Stimulated activated CD4-positive, alpha-beta T cell treated with anti-CD3 and anti-CD28 coated beads, Interleukin-1b, Interleukin-23, amount 100 ng/mL, for 4 hours (primary cell): ENCODE measurements around the gene TEX52.
"Not testable (repeated sequence)": the region's sequence is repeated elsewhere in the genome, so short reads cannot be mapped to it uniquely, and the experiment has no call there.

ENCODE experiments used
- DNase-seq, 2 donors: peaks; one replicate each; pipeline ENCODE4 v3.0.0-alpha.2; 2020; ENCODE audit warnings: low read depth in 2 of 2

The TEX52 gene

DNA sequence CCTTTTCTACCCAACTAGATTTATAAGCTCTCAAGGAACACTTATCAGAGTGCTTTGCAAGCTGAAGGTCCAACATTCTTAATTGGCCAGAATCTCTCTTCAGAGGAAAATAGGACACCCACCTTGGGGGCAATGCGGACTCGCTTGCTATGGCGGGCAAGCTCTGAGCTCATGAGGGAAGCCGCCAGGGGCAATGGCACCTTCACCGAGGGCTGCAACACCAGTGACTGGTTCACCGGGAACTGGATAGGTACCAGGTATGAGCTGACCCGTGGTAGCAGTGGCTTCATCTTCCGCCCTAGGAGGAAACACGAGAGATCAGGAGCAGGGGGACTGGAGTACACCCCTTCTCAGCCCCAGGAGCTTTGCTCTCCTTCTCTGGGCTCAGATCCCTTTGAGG lies 7.4 kb upstream of the TEX52 start:
- no peak for DNase-seq

DNA sequence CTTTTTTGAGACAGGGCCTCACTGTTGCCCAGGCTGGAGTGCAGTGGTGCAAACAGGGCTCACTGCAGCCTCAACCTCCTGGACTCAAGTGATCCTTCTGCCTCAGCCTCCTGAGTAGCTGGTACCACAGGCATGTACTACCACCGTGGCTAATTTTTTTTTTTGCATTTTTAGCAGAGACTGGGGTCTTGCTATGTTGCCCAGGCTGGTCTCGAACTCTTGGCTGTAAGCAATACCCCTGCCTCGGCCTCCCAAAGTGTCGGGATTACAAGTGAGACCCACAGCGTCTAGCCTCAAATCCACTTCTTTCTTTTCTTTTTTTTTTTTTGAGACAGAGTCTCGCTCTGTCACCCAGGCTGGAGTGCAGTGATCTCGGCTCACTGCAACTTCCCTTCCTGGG lies 6.6 kb upstream of the TEX52 start:
- DNase-seq, result not testable (repeated sequence)

DNA sequence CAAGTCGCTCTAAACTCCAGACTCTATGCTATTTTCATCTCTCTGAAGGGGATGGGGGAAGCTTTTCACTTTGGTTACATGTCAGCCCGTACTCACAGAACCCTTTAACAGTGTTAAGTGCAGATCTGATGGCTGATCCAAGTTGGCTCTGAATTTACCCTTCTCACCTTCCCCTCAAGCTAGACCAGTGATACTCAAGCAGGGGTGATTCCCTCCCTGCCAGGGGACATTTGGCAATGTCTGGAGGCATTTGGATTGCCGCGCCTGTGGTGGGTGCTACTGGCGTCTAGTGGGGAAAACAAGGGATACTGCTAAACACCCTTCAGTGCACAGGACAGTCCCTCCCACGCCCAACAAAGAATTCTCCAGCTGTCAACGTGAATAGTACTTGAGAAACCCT lies 6.0 kb upstream of the TEX52 start:
- no peak for DNase-seq

DNA sequence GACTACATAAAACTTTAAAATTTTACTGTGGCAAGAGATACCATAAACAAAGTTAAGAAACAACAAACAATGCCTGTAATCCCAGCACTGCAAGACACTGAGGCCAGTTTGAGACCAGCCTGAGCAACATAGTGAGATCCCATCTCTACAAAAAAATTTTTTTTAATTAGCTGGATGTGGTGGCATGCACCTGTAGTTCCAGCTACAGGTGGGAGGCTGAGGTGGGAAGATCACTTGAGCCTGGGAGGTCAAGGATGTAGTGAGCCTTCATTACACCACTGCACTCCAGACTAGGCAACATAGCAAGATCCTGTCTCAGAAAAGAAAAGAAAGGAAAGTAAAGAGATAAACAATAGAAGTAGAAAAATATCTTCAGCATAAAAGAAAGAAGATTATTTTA lies 3.3 kb upstream of the TEX52 start:
- DNase-seq, result no peak

DNA sequence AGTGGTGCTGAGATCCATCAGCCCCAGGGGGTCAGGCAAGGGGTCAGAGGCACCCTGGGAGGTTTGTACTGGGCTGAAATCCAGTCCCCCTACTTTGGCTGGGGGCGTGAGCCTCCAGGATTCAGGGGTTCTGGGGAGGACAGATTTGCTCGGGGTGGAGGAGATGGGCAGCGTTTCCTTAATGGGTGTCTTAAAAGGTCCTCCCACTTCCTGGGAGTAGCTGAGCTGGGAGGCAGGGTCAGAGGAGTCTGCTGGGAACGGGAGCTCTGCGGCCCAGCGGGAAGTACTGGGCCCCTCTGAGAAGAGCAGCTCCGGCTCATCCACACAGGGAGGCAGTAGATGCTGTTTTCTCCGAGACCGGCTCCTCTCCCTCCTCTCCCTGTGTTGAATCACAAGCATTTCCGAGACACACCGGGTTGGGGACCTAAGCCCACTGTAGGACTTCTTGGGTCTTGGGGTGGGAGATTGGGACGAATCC lies 2.1 kb upstream of the TEX52 start:
- no peak for DNase-seq

DNA sequence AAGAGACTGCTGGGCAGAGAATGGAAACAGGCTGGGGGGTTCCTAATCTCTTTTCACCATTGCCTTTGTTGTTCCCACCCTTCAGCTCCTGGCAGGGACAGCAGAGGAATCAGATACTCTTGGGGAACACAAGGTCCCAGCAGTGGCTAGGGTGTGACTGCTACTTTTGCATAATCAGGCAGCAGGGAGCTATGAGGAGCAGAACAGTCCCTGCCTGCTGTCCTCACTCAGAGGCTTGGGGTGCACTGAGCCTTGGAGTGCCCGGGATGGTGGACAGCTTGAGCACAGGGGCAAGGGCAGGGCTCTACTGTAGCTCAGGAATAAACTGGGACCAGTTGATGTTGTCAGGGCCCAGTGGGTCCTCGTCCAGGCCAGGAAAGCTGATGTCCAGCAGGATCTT lies 1.5 kb upstream of the TEX52 start:
- DNase-seq, result no peak

- DNase-seq, result no peak
These were observed 737 bp upstream of the TEX52 start for GRCh38 chr12:2857576-2857975.

DNA sequence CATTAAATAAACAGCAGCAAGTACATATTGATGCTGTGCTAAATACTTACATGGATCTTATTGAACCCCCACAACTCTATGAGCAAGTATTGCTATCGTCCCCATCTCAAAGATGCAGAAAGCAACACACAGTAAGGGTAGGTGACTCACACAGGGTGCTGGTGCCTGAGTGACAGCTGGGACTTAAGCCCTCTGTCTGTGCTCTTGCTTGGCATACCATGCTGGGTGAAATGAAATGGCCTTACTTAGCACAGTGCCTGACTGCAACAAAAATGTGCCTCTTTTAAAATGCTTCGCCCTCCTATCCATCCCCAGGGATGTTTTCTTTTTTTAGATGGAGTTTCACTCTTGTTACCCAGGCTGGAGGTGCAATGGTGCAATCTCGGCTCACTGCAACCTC lies 788 bp downstream of the TEX52 start:
- DNase-seq, result no peak

DNA sequence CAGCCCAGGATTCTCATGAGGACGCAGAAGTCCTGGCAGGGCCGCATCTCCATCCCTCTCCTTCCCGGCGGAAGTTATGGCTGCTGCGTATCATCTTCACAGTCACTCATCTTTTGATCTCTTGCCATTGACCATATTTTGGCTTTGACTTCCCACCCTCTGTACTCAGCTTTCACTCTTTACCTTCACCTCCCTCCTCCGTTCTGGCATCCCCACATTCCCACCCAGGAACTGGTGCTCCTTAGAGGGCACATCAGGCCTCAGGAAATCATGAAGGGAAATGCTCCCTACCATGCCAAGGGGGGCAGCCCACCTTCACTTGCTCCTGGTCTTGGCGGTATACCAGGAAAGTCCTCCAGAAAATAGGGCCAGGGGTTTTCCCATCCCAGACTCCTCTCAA lies 1.3 kb downstream of the TEX52 start:
- DNase-seq, result no peak

- no peak for DNase-seq
These were observed 2.0 kb downstream of the TEX52 start for GRCh38 chr12:2854669-2855453.

DNA sequence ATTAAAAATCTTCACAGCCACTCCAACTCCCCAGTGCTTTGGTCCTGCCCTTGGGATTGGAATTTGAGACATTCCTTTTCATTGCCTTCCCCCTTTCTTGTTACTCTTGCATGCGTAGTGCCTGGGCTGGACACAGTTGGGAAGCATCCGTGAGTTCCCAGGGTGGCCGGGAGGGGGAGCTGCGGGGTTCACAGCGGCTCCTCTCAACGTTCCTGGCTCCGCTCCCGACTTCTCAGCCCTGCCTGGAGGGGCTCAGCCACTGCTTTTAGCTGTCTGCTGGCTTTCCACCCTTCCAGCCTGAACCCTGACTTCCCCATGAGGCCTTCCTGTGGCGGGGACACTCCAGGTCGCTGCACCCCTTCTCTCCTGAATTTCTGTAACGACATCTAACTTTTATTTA lies 3.2 kb downstream of the TEX52 start:
- DNase-seq, result peak; percentile 23 to 45

DNA sequence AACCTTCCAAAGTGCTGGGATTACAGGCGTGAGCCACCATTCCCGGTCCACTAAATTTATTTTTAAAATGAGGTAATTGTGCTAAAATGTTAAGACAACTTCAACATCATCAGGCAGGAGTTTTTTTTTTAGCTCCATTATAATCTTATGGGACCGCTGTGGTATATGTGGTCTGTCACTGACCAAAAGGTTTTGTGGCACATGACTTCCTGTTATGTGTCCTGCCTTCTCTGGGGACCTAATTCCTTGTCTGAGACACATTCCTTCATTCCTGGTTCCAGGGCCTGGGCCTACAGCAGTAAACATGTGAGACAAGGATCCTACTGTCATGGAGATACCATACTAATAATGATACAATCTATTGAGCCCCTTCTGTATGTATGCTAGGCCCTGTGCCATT lies 4.9 kb downstream of the TEX52 start:
- no peak for DNase-seq

DNA sequence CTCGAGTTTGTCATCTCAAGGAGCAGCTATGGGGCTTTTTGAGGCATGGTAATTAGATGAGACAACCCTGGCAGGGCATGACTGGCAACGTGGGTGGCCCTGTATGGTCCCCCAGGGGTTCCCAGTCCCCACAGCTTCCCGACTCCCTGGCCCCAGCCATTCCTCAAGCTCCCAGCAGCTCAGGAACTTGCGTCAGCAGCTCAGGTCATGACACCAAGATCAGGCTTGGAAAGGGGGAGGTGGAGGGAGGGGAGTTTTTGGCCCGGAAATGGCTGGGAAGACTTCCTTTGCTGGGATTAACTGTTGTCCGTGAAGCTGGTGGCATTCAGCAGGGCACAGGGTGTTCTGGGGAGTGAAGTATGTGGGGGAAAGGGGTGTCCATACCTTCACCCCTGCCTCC lies 11.6 kb downstream of the TEX52 start:
- no peak for DNase-seq

GRCh38 chr12:2844786-2845185 lies 12.1 kb downstream of the TEX52 start:
- no peak for DNase-seq

DNA sequence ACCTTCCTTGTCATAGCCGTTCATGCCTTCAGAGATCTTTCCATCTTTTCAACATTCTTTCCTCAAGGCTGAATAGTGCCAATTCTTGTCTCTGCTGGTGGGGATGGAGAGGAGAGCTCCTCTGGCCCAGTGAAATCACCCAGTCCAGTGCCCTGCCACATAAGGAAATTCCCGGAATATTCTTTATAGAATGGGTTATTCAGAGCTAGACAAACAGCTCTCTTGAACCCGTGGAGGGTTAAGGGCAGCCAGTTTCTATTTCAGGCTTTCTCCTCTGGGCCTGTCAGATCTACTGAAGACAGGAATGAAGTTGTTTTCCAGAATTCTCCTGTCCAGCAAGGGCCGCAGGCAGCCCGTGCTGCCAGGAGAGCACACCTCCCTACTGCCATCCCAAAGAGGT lies 13.9 kb downstream of the TEX52 start:
- no peak for DNase-seq

GRCh38 chr12:2841056-2841650 lies 15.7 kb downstream of the TEX52 start:
- no peak for DNase-seq

GRCh38 chr12:2836574-2836973 lies 20.3 kb downstream of the TEX52 start:
- DNase-seq, result no peak

DNA sequence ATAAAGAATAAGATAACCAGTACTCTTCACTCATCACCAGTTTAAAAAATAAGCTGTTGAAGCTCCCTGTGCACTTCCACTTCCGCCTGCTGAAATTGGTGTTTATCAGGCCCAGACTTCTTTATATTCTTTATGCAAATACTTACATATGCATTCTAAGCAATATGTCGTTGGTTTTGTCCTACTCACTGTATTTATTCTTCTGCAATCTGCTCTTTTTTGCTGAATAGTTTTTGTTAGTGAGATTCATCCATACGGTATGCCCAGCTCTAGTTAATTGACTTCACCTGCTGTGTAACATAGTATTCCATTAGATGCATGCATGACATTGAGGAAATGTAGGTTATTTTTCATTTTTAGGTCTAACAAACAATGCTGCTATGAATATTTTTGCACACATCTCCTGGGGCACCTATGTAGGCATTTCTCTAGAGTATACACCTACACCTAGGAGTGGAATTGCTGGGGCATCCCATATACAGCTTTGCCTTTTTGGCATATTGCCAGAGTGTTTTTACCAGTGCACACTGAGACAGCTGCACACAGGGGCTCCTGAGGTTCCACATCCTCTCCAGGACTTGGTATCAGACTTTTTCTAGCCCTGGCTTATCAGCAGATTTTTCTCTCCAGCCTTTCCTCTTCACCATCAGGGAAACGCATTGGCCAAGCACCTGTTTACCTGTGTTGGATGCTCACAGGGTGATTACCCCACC lies 21.0 kb downstream of the TEX52 start:
- DNase-seq, result no peak

DNA sequence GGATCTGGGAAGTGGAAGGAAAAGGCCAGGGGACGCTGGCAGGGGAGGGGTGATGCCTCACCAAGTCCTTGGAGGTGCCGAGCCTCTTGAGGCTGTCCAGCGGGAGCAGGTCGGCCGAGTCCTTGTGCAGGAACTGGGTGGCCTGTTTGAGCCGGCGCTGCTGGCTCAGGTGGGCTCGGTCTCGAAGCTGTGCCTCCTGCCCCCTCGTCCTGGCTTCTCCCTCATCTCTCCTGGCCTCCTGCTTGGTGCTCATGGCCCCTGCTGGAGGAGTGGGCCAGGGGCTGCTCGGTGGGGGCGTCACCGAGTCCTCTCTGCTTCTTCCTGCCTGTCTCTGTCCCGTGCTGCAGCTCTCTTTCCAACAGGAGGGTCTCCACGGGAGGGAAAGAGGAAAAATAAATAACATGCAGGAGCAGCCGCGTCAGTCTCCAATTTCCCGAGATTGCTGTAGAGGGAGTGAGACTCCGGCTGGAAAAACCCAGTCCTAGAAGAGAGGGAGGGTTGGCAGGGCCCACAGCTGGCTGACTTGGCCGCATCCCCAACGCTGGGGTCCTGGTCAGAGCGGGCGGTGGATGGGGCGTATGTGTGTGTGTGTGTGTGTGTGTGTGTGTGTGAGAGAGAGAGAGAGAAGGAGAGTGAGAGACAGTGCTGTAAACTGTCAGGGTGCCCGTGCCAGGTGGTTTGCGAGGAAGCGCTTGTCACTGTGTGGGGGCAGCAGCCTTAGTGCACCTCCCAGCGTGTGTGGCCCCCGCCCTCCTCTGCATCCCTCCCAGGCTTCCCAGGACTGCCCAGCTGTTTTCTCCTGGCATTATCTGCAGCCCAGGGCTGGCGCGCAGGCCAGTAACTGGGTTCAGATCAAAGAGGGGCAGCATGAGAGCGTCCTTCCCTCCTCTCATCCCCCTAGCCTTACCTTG lies 22.0 kb downstream of the TEX52 start, which contains the start of gene NRIP2:
Gene NRIP2 (minus strand): TSS at position 455 of the 911 bp plus-strand sequence. CDS start 52 bp downstream, at position 403.
- no peak for DNase-seq

- no peak for DNase-seq
These were observed 23.0 kb downstream of the TEX52 start for GRCh38 chr12:2833810-2834209.

DNA sequence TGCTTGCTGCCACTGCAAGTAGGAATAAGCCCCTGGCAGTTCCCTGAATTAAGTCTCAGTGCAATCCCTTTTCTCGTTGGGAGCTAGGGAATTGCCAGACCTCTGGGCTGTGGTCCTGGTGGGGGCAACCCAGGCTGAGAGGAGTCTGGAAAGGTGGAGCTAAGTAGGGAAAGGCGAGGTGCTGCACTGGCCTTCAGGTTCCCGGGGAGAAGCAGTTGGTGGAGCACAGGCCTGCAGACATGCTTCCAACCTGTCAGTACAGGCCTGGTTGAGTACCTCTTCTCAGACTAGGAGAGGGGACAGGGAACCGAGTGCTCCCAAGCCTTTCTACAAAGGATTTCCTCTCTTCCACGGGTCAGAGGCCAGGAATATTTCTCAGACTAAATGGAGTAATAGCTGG lies 23.5 kb downstream of the TEX52 start:
- DNase-seq, result no peak
